K562 (cell line): ENCODE measurements around the gene EIF3J.

ENCODE experiments used
- FOXJ3 ChIP-seq: sonication (generic); formaldehyde crosslinking; IDR thresholded peaks from 2 replicates; pipeline ENCODE4 v1.4.0; 2020; ENCODE audit warnings: mild to moderate bottlenecking, missing genetic modification reagents
- LARP7 ChIP-seq: fragments of 450-650 bp; IDR thresholded peaks from 2 replicates; pipeline ENCODE4 v1.6.1; 2016
- MCM5 ChIP-seq: fragments of 450-650 bp; IDR thresholded peaks from 2 replicates; pipeline ENCODE4 v1.6.1; 2016; ENCODE audit warnings: low read depth
- TEAD4 ChIP-seq, 2 experiments: sonication (generic) in 1 of 2; formaldehyde crosslinking in 1 of 2; IDR thresholded peaks; 2 replicates each; pipeline versions ENCODE4 v1.6.1 to v1.8.0; 2012 to 2022; ENCODE audit warnings: borderline replicate concordance in 1 of 2, inconsistent platforms in 1 of 2, low read length in 1 of 2, mild to moderate bottlenecking in 1 of 2, missing genetic modification reagents in 1 of 2
- TOE1 ChIP-seq, 2 experiments: fragments of 450-650 bp in 1 of 2; sonication (generic) in 1 of 2; formaldehyde crosslinking in 1 of 2; IDR thresholded peaks; 2 replicates each; pipeline versions ENCODE4 v1.7.1 to v1.8.0; 2016 to 2022; ENCODE audit warnings: borderline replicate concordance in 2 of 2, mild to moderate bottlenecking in 2 of 2, antibody characterized with exemption in 1 of 2, inconsistent platforms in 1 of 2, low read depth in 1 of 2, missing genetic modification reagents in 1 of 2, moderate library complexity in 1 of 2

GRCh38 chr15:44570361-44570760 is 33.4 kb downstream of the EIF3J start:
- TF ChIP-seq LARP7 = no peak
- TF ChIP-seq TEAD4 (IDR thresholded peaks at IDR 0.05; ENCODE audit: low read length) = no peak
- TF ChIP-seq TEAD4 (CRISPR knock-in tag; IDR thresholded peaks at IDR 0.05; ENCODE audit: borderline replicate concordance) = no peak
- TF ChIP-seq TOE1 (IDR thresholded peaks at IDR 0.05; ENCODE audit: borderline replicate concordance) = no peak
- TF ChIP-seq TOE1 (CRISPR knock-in tag; IDR thresholded peaks at IDR 0.05; ENCODE audit: borderline replicate concordance, low read depth) = no peak
- no peak for TF ChIP-seq MCM5
- no peak for TF ChIP-seq FOXJ3 (CRISPR knock-in tag)
